Cerebellar nuclear complex (tissue), 1 donor: ENCODE results near the gene SF3B1.

Experiments
- DNase-seq, 2 experiments: peaks; one replicate each; lab custom pipeline; 2025; lab: John Stamatoyannopoulos, UW

The SF3B1 gene

GRCh38 chr2:197340591-197340990 lies 94.2 kb downstream of the SF3B1 start:
- DNase-seq = no peak
